DOHH2 (cell line): ENCODE data around the gene ATG16L1.

ENCODE experiments used
- H3F3A ChIP-seq: fragments of 200-600 bp; sonication (generic), shearing (Covaris generic); 2 replicates; pipeline ENCODE4 v1.6.0; 2016; ENCODE audit warnings: antibody characterized with exemption, mild to moderate bottlenecking; ENCODE audit not compliant: control insufficient read depth, insufficient read depth
- H3K27ac ChIP-seq: fragments of 200-600 bp; sonication (generic); 2 replicates; pipeline ENCODE4 v1.5.1; 2014; ENCODE audit warnings: low read depth, mild to moderate bottlenecking, low read length, moderate library complexity
- H3K27me3 ChIP-seq: fragments of 200-600 bp; sonication (generic); 2 replicates; pipeline ENCODE4 v1.6.1; 2014; ENCODE audit warnings: mild to moderate bottlenecking, low read length, mixed read lengths; ENCODE audit not compliant: control insufficient read depth
- H3K36me3 ChIP-seq: fragments of 200-600 bp; sonication (generic); 2 replicates; pipeline ENCODE4 v1.6.1; 2014; ENCODE audit warnings: mild to moderate bottlenecking, low read length, moderate library complexity, mixed read lengths; ENCODE audit not compliant: control insufficient read depth
- H3K4me1 ChIP-seq: fragments of 200-600 bp; sonication (generic); 2 replicates; pipeline ENCODE4 v1.6.1; 2014; ENCODE audit warnings: mild to moderate bottlenecking, low read length, mixed read lengths; ENCODE audit not compliant: control insufficient read depth
- H3K4me2 ChIP-seq: fragments of 200-600 bp; sonication (generic); 2 replicates; pipeline ENCODE4 v1.6.0; 2014; ENCODE audit warnings: mild to moderate bottlenecking, low read length, moderate library complexity
- H3K4me3 ChIP-seq: fragments of 200-600 bp; sonication (generic); 2 replicates; pipeline ENCODE4 v1.5.1; 2014; ENCODE audit warnings: mild to moderate bottlenecking, low read length, mixed read lengths
- H3K79me2 ChIP-seq: fragments of 200-600 bp; sonication (generic); 2 replicates; pipeline ENCODE4 v1.6.1; 2014; ENCODE audit warnings: mild to moderate bottlenecking, low read length, mixed read lengths; ENCODE audit not compliant: control insufficient read depth
- H3K9me2 ChIP-seq: fragments of 200-600 bp; sonication (generic); replicated peaks from 2 replicates; pipeline ENCODE4 v1.6.1; 2014; ENCODE audit warnings: mild to moderate bottlenecking, low read length, mixed read lengths; ENCODE audit not compliant: control insufficient read depth
- H3K9me3 ChIP-seq: fragments of 200-600 bp; sonication (generic); 2 replicates; pipeline ENCODE4 v1.6.1; 2014; ENCODE audit warnings: antibody characterized with exemption, low read length, mixed read lengths; ENCODE audit not compliant: control insufficient read depth, insufficient read depth
- H4K20me1 ChIP-seq: fragments of 200-600 bp; sonication (generic); 2 replicates; pipeline ENCODE4 v1.6.0; 2014; ENCODE audit warnings: low read depth, mild to moderate bottlenecking, antibody characterized with exemption, low read length, moderate library complexity; ENCODE audit not compliant: control insufficient read depth, insufficient read depth
- EZH2phosphoT487 ChIP-seq: fragments of 200-600 bp; sonication (generic); IDR thresholded peaks from 2 replicates; pipeline ENCODE4 v1.6.1; 2017; ENCODE audit warnings: borderline replicate concordance, mild to moderate bottlenecking, antibody characterized with exemption, low read length, moderate library complexity, mixed read lengths
- TF ChIP-seq, protein P1 (sequence below): fragments of 200-600 bp; sonication (generic); IDR thresholded peaks from one replicate; pipeline ENCODE4 v1.5.1; 2014; ENCODE audit warnings: antibody characterized with exemption, mild to moderate bottlenecking, low read depth, low read length; ENCODE audit not compliant: poor library complexity, severe bottlenecking

Gene ATG16L1

DNA sequence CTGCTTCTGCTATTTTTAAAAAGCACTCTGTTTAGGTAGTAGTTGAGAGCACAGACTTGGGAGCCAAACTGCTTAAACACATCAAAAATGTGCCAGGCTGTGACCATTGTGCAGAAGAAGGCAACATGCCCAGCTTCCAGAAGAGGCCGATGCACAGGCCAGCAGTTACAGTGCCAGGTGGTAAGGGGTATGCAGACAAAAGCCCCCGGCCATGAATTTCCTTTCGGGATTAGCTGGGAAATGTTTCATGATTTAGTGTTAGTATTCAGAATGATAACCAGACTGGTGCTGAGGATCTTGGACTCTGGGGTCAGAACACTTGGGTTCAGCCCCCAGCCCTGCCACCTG lies 40.0 kb upstream of the ATG16L1 start:
- Histone ChIP-seq H3F3A (no peaks in the 10 kb centered on the region), H3K27me3 (no peaks in the 10 kb centered on the region), H3K79me2 (no peaks in the 10 kb centered on the region), H3K9me2 (no peaks in the 10 kb centered on the region), H3K27ac (no peak overlapping the region), H3K9me3 (no peaks in the 10 kb centered on the region), H3K4me1 (peaks cover 18% of the 10 kb centered on the region), H3K36me3 (peaks cover 3% of the 10 kb centered on the region; the same call in 1 of the 2 replicates), H4K20me1 (no peaks in the 10 kb centered on the region), H3K4me3 (no peak overlapping the region), H3K4me2 (no peak overlapping the region)
- no peak for TF ChIP-seq EZH2phosphoT487
- TF ChIP-seq, protein P1, sequence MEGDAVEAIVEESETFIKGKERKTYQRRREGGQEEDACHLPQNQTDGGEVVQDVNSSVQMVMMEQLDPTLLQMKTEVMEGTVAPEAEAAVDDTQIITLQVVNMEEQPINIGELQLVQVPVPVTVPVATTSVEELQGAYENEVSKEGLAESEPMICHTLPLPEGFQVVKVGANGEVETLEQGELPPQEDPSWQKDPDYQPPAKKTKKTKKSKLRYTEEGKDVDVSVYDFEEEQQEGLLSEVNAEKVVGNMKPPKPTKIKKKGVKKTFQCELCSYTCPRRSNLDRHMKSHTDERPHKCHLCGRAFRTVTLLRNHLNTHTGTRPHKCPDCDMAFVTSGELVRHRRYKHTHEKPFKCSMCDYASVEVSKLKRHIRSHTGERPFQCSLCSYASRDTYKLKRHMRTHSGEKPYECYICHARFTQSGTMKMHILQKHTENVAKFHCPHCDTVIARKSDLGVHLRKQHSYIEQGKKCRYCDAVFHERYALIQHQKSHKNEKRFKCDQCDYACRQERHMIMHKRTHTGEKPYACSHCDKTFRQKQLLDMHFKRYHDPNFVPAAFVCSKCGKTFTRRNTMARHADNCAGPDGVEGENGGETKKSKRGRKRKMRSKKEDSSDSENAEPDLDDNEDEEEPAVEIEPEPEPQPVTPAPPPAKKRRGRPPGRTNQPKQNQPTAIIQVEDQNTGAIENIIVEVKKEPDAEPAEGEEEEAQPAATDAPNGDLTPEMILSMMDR = no peak

DNA sequence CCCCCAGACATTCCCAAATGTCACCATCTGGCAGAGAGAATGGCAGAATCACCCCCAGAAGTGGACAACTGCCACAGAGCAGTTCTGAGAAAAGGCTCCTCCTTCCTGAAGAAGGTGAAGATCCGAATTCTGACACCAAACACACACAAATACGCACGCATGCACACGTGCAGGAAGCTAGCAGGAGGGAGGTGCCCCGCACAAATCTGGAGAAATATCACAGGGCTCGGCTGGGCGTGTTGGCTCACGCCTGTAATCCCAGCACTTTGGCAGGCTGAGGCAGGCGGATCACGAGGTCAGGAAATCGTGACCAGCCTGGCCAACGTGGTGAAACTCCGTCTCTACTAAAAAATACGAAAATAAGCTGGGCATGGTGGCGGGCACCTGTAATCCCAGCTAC lies 38.5 kb upstream of the ATG16L1 start:
- H3K4me3 ChIP-seq = no peak overlapping the region
- no peak overlapping the region for H3K4me2 ChIP-seq
- H3K27me3 ChIP-seq = no peaks in the 10 kb centered on the region
- H3F3A ChIP-seq = no peaks in the 10 kb centered on the region
- no peaks in the 10 kb centered on the region for H3K79me2 ChIP-seq
- H4K20me1 ChIP-seq = no peaks in the 10 kb centered on the region
- no peak for TF ChIP-seq EZH2phosphoT487
- TF ChIP-seq, protein P1 = no peak
- no peaks in the 10 kb centered on the region for H3K9me3 ChIP-seq
- H3K36me3 ChIP-seq = no peaks in the 10 kb centered on the region
- no peak overlapping the region for H3K27ac ChIP-seq
- H3K4me1 ChIP-seq = peaks cover 18% of the 10 kb centered on the region
- H3K9me2 ChIP-seq = no peaks in the 10 kb centered on the region

DNA sequence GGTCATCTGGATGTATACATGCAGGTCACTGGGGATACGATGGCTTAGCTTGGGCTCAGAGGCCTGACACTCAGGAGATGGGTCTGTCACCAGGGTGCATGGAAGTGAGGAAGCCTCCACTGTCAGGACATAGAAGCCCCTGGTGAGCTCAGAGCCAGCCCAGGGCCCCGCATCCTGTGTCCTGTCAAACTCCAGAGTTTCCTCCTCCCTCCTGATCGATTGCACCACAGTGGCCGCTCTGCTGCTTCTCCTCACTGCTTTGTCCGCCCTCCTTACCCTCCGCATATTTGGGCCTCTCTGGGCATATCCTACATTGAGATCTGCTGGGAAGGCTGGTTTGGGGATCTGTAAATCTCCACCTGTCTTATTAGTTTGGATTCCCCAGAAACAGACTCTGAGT lies 37.5 kb upstream of the ATG16L1 start:
- no peaks in the 10 kb centered on the region for H3F3A ChIP-seq
- no peak overlapping the region for H3K27ac ChIP-seq
- H3K36me3 ChIP-seq = no peaks in the 10 kb centered on the region
- H3K4me3 ChIP-seq = no peak overlapping the region
- no peaks in the 10 kb centered on the region for H3K27me3 ChIP-seq
- H3K4me1 ChIP-seq = peaks cover 9% of the 10 kb centered on the region
- no peaks in the 10 kb centered on the region for H3K79me2 ChIP-seq
- TF ChIP-seq, protein P1 = no peak
- TF ChIP-seq EZH2phosphoT487 = no peak
- no peak overlapping the region for H3K4me2 ChIP-seq
- no peaks in the 10 kb centered on the region for H3K9me3 ChIP-seq
- H3K9me2 ChIP-seq = no peaks in the 10 kb centered on the region
- no peaks in the 10 kb centered on the region for H4K20me1 ChIP-seq
